AML-193 (cell line): ENCODE results near the gene NPY4R.
"Not testable (repeated sequence)": the region's sequence is repeated elsewhere in the genome, so short reads cannot be mapped to it uniquely, and the experiment has no call there.

Source experiments
- DNase-seq, 2 experiments: peaks; one replicate each; lab custom pipeline; 2025; lab: John Stamatoyannopoulos, UW

The NPY4R gene

GRCh38 chr10:46465765-46466164, at the start of gene NPY4R:
Gene NPY4R, minus strand, starts transcription at chr10:46465958. Its CDS starts 3,323 bp downstream, at chr10:46462635.
- DNase-seq, result not testable (repeated sequence)

- no peak for DNase-seq
Measured at GRCh38 chr10:46515366-46515765, 49.6 kb upstream of the NPY4R start.

DNA sequence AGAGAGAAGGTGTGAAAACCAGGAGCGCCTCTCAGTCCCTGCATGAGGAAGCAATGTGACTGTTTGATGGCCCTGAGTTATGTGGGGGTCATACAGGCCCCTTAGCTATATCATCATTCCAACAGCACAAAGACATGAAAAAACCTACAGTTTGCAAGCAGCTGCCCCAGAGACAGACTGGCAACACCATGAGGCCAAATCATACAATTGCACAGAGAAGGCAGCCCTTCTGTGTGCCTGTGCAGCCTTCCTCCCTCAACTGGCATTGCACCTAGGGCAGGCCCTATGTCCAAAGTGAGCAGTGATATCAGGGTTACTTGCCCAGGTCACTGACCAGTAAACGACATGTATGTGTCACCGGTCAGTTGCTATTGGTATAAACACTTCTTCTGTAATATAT, 49.1 kb upstream of the NPY4R start:
- no peak for DNase-seq

- no peak for DNase-seq
Measured at GRCh38 chr10:46514431-46514861, 48.7 kb upstream of the NPY4R start.

DNA sequence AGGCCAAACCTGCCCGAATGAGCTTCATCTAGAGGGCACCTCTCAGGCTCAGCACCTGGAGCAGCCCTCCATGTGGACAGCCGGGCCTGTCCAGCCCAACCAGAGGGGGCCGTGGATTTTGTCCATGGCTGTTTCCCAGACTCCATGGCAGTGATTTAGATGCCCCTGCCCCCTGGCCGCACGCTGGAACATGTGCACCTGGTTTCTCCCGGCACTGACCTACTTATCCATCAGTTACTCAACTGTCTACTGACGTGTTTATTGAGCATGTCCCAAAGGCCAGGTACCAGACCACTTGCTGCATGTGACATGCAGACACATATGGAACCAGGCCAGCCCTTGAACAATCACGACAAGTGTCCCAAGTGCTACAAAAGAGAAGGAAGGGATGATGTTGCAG, 47.6 kb upstream of the NPY4R start:
- not testable (repeated sequence) for DNase-seq

DNA sequence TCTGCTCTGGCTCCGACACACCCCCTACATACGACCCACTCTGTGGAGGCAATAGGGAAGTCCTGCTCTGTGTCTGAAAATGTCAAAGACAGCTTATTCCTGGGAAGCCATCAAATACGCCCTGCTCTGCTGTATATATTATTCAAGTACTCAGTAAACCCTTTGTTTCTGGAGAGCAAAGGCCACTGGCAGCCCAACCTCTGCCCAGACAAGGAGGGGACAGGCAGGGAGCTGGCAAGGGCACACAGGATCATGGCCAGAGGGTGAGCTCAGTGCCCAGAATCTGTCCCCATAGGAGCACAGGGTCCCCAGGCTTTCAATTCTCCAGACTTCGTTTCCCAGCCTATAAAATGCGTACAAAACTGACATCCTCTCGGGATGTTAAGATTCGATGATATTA, 47.0 kb upstream of the NPY4R start:
- DNase-seq, result not testable (repeated sequence)

- DNase-seq, result not testable (repeated sequence)
Measured at GRCh38 chr10:46512002-46512401, 46.2 kb upstream of the NPY4R start.

GRCh38 chr10:46499990-46500389, 34.2 kb upstream of the NPY4R start:
- not testable (repeated sequence) for DNase-seq

- DNase-seq, result not testable (repeated sequence)
Measured at GRCh38 chr10:46498985-46499703, 33.4 kb upstream of the NPY4R start.

- DNase-seq, result not testable (repeated sequence)
Measured at GRCh38 chr10:46497878-46498277, 32.1 kb upstream of the NPY4R start.

GRCh38 chr10:46497401-46497800, 31.6 kb upstream of the NPY4R start:
- not testable (repeated sequence) for DNase-seq

DNA sequence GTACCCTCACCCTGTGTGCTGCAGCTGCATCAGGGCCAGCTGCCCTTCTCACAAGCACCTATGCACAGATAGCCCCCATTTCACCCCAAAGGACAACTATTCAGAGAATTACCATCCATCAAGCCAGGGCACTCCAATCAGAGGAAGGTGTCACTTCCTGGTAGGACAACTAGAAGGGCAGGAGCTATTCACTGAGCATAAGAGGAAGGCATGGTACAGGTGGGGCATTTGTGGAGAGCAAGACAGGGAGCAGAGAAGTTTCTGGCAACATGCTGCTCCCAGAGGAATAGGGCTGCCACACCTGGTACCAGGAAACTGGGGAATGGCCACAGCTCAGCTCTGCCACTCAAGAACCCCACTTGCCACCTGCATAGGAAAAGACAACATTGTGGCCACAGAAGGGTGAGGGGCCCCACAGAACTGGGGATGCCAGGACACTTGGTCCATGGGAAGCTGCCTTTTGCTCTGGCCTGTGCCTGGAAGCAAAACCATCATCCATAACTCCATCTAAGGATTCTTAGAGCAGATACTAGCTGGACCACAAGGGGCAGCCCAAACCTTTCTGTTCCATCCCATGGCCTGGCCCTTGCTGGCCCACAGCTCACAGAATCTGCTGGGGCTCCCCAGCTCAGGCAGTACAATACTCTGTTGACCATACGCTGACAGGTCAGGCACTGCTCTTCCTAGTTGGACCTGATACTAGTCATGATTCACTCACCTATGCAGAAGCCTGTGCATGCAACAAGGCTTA, 25.8 kb upstream of the NPY4R start:
- not testable (repeated sequence) for DNase-seq

GRCh38 chr10:46490285-46490684, 24.5 kb upstream of the NPY4R start:
- not testable (repeated sequence) for DNase-seq

DNA sequence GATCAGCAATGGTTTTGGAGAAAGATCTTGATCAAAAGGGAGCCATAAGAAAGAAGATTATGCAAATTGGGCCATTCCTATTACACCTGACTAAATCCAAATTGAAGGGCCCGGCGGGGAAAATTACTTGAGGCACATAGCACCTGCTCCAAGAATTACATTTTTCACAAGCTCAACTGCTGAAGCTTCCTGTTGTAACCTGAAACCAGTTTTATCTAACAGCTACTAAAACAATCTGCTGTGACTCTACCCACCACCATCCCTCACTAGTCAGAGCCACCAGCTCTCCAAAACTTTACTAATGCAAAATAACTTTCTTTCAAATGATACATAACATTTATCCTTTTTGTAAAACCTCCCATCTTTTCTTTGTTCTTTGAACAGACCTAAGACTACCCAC, 20.7 kb upstream of the NPY4R start:
- not testable (repeated sequence) for DNase-seq

- not testable (repeated sequence) for DNase-seq
Measured at GRCh38 chr10:46474746-46475320, 9.1 kb upstream of the NPY4R start.

DNA sequence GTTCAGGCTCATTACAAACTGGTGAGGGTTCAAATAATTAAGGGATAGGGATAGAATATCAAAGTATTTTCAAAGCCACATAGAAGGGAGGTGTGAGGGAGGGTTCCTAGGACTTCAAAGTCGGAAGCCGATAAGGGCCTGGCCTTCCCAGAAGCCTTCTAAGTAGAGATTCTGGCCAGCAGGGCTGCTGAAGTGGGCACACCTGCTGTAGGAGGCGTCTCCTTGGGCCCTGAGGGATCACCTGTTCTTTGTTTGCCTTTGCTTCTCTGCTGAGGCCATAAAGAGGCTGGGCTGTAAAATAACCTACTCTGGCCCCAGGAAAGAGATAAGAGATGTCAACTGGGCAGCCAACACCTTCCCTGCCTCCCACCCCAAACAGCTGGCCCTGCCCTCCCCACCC, 8.0 kb upstream of the NPY4R start:
- not testable (repeated sequence) for DNase-seq

- not testable (repeated sequence) for DNase-seq
Measured at GRCh38 chr10:46470134-46470533, 4.4 kb upstream of the NPY4R start.

DNA sequence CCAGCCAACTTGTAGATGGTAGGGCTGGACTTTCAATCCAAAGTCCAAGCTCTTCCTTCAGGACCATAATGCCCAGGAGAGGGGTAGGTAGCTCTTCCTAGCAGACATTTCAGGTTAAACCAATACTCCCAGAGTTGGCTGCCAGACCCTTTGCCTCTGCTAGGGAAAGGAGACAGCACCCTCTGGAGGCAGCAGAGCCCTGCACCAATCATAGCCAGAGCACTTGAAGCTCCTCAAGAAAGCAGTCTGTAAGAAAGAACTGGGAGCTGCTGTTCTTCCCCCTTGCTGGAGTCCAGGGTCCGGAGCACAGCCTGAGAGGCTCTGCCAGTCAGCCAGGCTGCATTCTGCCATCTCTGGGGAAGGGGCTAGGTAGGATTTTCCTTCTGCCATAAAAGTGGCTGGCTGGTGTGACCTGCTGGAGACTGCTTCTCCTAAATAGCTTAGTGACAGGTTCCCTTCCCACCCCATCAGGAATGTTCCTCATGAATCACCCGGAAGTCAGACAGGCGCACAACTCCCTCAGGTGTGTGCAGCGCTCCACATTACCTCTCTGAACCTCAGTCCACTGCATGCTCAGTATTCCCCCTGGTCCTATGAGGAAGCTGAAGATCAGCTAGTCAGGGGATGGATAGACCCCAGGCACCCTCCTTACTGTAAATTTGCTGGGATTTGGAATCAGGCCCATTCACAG, 2.5 kb upstream of the NPY4R start:
- DNase-seq, result not testable (repeated sequence)

GRCh38 chr10:46463608-46464007, 2.1 kb downstream of the NPY4R start:
- DNase-seq, result not testable (repeated sequence)

GRCh38 chr10:46462276-46462675, 3.5 kb downstream of the NPY4R start:
- not testable (repeated sequence) for DNase-seq

GRCh38 chr10:46459579-46459978, 6.2 kb downstream of the NPY4R start:
- not testable (repeated sequence) for DNase-seq

DNA sequence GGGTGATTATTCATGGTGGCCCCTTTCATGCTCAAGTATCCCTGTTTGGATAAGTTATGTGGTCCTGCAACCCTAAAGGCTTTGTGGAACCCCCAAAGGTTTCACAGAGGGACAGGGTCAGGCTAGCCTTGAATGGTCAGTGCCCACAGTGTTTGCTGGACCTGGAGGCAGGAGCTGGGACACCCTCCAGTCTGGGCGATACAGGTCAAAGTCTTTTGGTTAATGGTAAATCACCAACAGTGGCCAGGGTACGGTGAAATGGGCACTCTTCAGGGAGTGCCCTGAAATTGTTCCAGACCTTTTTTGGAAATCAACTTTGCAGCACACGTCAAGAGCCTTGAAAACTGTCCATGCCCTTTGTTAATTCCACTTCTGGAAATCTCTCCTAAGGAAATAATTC, 8.7 kb downstream of the NPY4R start:
- DNase-seq, result not testable (repeated sequence)
